HG03045 (cell line): Measurements from ENCODE around the gene ADORA2B.
"Not testable (repeated sequence)": the region's sequence is repeated elsewhere in the genome, so short reads cannot be mapped to it uniquely, and the experiment has no call there.

Source experiments
- ATAC-seq: cut with Tn5 transposase; IDR thresholded peaks from one replicate; pipeline ENCODE4 v1.9.1; 2021; ENCODE audit warnings: mild to moderate bottlenecking, moderate library complexity; ENCODE audit not compliant: unreplicated experiment

ADORA2B gene

DNA sequence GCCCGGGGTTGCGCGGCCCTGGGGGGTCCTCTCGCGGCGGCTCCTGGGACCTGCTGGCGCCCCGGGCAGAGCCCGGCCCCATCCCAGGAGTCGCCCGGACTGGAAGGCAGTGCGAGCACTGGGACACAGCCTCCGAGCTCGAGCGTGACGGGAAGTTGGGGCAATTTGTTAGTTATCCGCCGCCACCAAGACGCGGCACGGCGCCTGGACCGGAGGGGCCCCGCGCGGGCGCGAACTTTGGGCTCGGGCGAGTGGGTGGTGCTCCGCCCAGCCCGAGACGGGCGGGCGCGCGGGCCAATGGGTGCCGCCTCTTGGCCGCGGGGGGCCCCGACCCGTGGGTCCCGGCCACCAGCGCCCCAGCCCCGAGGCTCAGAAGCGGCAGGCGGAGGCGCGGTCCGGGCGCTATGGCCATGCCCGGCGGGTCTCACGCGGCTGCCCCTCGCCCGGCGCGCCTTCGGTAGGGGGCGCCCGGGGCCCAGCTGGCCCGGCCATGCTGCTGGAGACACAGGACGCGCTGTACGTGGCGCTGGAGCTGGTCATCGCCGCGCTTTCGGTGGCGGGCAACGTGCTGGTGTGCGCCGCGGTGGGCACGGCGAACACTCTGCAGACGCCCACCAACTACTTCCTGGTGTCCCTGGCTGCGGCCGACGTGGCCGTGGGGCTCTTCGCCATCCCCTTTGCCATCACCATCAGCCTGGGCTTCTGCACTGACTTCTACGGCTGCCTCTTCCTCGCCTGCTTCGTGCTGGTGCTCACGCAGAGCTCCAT is at the start of gene ADORA2B:
Gene ADORA2B (plus strand): TSS at position 372 of the 768 bp plus-strand sequence. CDS start 119 bp downstream, at position 491.
- ATAC-seq: no peak

DNA sequence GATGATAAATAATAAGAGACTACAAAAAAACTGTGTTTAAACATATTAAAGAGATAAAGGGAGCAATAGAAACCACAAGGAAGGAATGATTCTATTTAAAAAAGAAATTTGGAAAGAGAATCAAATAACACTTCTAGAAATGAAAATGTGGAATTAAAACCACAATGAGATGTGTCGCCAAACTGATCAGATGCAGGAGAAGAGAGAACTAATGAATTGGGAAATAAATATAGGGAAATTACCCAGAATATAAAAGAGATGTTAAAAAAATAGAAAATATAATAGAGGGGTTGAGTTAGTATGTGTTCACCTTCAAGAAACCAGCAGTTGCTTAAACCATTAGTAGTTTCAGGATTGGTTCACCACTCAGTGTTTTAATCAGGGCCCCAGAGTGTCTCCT is 48.7 kb upstream of the ADORA2B start:
- no peak for ATAC-seq

DNA sequence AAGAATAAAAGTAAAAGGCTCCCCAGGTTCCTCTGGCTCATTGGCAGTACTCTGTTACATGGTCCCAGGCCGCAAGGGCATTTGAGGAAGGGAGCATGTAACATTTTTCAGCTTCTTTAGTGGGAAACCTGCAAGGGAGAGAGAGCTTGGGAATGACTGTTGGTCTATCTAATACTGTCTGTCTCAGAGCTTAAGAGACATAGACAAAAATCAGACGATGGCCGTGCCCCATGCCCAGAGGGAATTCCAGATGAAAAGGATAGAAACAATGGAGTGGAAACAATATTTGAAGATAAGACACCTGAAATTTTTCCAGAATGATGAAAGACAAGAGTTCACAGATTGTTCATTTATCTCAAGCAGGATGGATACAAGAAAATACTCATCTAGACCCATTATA is 48.1 kb upstream of the ADORA2B start:
- ATAC-seq: no peak

DNA sequence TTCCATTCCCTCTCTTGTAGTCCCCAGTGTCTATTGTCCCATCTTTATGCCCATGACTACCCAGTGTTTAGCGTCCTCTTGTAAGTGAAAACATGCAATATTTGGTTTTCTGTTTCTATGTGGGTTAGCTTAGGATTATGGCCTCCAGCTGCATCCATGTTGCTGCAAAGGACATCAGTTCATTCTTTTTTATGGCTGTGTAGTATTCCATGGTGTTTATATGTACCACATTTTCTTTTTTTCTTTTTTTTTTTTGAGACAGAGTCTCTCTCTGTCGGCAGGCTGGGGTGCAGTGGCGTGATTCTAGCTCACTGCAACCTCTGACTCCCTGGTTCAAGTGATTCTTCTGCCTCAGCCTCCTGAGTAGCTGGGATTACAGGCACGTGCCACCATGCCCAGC is 45.3 kb upstream of the ADORA2B start:
- not testable (repeated sequence) for ATAC-seq

DNA sequence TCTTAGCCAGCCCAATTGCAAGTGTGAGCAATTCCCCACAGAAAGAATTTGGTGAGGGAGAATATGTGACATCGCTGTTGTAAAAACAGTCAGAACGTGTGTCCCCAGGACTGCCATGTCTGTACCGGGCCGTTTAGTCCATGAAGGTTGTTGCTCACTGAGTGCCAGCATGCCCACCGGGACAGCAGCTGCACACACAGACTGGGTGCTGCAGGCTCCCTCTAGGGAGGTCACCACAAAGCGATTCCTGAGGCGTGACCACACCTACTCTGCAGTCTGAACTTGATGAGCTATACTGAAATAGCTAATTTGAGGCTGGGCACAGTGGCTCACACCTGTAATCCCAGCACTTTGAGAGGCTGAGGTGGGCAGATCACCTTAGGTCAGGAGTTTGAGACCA is 44.1 kb upstream of the ADORA2B start:
- no peak for ATAC-seq

DNA sequence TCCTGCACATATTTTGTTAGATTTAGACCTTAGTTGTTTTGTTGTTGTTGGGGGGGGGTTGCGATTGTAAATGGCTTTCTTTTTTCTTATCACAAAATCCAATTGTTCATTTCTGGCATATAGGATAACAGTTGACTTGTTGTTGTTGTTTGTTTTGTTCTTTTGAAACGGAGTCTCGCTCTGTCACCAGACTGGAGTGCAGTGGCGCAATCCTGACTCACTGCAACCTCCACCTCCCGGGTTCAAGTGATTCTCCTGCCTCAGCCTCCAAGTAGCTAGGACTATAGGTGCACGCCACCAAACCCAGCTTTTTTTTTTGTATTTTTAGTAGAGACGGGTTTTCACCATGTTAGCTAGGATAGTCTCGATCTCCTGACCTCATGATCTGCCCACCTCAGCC is 39.7 kb upstream of the ADORA2B start:
- ATAC-seq: not testable (repeated sequence)

DNA sequence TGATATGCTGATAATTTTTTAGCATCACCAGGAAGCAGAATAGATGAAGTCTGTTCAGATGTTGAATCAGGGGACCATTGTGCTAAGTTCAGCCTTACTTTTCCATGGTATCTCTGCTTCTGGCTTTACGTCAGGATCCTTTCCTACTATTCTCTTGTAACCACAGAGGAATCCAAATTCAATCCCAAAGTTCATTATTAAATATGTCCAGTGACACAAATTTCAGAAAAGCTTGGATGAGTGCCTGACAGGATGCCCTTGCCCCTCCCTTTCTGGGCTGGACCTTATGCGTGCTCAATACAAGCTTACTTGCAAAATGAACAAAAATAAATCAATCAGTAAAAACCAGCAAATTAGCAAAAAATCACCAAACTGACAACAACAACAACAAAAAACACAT is 37.6 kb upstream of the ADORA2B start:
- ATAC-seq: no peak

DNA sequence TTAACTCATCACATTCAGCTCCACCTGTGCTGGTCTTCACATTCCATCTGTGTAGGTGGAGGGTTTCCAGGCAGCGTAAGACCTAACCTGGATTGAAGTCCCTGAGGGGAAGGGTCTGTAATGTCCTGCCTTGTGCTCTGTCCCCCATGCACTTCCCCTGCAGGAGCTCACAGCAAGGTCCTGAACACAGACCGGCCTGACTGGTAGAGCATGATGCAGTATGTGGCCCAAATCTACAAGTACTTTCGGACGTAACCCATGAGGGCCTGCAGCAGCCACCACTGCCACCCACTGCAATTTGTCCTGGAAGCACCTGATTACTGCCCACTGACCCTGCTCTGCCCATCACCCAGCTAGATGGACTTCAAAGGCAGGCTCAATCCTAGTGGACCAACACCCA is 36.6 kb upstream of the ADORA2B start:
- no peak for ATAC-seq

DNA sequence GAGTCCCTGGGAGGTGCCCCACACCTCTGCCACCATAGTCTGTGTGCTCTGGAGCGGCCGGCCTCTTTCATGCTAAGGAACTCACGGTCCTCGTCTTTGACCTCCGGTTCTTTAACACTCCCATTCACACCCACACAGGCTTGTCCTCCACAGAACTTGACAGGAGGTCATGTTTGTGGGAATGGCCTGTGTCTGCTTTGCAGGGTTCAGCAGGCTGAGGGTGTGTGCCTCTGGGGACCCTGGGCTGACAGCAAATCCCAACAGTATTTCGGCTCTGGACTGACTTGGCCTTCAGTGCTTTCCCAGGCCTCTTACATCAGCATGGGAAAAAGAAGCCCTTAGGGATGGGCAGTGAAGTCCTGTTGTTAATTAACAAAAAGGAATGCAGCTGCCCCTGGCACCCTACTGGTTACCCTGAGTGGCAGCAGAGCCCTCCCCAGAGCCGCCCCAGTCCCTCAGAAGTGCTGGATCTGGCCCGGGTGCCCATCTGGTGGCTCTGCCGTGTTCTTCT is 35.4 kb upstream of the ADORA2B start:
- ATAC-seq: no peak

DNA sequence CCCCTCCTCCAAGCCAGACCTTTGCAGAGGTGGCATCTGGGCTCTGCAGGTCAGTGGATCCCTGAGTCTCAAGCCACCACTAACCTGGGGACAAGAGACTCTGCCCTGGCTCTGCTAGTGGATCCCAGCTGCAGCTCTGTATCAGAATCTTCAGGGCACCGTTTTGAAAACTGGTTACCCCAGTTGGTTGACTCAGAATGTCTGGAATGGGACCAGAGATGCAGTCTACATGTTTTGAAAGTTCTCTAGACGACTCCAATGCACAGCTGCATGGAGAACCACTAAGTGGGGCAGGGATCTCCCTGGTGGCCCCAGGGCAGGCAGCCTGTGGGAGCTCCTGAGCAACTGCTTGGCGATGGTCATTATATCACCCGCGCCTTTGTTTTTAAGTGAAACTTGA is 34.1 kb upstream of the ADORA2B start:
- ATAC-seq: no peak

DNA sequence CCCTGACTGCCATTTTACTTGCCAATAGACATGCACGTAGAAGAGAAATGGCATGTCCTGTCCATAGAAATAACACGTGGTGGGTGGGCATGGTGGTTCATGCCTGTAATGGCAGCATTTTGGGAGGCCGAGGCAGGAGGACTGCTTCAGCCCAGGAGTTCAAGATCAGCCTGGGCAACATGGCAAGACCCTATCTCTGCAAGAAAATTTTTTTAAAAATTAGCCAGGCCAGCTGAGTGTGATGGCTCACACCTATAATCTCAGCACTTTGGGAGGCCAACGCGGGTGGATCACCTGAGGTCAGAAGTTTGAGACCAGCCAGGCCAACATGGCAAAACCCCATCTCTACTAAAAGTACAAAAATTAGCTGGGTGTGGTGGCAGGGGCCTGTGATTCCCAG is 33.2 kb upstream of the ADORA2B start:
- ATAC-seq: not testable (repeated sequence)

DNA sequence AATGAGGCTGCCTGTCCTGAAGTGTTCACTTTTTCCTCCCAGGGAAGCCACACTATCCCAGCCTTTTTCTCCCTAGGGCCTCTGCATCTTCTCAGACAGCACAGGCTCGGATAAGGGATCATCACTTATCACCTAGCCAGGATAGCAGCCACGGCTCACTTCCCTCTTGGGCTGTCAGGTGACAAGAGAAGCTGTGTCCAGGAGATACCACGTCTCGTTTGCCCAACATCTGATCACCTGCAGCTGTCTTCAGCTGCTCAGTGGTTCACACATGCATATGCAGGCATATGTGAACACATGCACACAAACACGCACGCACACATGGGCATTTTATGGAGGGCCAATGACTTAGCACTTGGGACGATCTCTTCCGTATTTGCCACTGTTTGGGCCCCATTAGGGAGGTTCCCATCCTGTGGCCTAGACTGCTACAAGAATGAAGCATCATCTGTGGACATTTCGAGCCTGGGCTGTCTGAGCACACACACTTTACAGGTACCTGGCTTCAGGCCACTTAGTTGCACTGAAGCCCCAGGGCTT is 32.4 kb upstream of the ADORA2B start:
- ATAC-seq: no peak

DNA sequence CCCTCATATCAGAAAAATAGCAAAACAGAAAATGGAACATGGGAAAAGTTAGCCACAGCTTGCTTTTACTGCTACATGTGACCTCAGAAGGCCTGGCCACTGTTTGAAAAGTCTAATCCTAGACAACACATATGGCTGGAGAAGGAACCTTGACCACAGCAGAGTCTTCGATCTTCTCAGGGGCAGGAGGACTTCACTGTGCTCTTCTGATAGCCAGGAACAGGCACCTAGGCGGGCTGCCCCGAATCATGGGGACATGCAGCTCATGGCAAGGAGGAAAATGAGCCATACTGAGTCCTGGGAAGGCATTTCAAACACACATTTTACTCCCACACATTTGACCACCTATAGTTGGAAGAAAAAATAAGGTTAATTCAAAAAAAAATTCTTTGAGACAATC is 31.1 kb upstream of the ADORA2B start:
- no peak for ATAC-seq

DNA sequence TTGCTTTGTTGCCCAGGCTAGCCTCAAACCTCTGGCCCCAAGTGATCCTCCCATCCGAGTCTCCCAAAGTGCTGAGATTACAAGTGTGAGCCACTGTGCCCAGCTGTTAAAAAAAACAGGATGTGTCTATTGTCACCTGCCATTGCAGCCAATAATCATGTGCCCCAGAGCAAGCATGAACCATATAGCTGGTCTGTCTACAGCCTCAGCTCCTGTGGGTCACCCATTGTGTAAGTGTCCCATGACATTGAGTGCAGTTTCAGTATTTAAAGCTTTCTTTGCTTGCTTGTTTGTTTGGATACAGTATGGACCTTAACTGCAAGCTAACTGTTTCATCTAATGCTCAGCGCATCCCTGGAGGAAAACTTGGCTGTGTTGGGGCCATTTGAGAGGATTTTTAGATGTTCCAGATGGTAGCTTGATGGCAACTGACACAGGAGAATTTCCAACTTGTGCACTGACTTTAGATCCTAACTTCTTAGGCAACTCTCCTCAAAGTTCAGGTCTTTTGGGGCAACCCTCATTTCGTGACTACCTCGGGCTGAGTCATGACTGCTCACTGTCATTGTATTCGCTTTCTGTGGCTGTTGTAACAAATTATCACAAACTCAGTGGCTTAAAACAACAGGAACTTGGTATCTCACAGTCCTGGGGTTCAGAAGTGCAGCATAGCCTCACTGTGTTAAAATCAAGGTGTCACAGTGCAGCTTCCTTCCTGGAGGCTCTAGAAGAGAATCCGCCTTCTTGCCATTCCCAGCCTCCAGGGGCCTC is 30.3 kb upstream of the ADORA2B start:
- ATAC-seq: no peak

DNA sequence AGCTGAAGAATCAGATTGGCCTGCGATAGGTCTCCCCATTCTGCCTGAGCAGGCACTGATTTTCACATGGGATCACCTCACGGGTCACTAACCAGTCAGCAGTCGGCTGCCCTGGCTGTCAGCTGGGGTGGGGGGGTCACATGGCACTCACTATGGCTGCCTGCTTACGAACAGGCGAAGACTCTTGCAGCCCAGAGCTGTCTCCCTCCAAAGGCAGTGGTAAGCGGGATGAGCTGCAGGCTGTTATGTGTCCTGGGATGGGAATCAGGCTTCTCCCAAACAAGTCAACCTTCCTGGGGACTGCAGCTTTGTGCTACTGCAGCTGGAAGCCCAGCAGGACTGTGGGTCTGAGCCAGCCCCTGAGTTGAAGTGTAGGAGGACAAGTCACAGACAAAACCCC is 29.0 kb upstream of the ADORA2B start:
- ATAC-seq: no peak

DNA sequence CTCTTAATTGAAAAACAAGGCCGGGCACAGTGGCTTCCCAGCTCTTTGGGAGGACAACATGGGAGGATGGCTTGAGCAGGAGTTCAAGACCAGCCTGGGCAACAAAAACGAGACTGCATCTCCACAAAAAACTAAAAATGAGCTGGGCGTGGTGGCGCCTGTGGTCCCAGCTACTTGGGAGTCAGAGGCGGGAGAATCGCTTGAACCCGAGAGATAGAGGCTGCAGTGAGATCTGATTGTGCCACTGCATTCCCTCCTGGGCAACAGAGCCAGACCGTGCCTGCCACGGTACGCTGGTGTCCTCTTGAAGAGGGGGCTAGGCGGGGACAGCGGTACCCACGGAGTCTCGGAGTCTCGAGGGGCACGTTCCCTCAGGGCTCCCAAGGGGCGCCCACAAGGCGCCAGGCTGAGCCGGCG is 27.9 kb upstream of the ADORA2B start:
- no peak for ATAC-seq

DNA sequence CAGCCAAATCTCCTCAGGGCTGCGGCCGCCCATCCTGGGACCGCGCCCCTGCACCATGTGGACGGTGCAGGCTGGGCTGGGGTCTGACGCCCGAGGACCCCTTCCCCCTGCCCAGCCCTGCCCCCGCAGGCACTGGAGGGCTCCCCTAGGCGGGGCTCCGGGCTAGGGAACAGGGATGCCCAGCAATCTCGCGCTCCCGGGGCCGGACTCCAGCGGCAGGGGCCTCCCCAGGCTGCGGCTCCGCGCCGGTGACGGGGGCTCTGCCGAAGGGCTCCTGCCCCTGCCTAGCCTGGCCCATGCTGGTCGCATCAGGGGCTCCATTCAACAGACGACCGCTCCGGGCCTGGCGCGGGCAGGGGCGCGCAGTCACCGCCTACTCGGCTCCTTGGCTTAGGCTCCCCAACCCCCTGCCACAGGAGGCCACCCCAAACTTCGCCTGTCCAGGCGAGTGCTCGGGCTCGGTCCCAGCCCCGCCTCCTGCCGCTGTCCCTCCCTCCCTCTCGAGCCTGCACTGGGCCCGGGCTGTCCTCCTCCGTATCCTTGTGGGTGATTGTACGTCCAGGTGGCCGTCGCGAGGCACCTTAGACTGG is 27.4 kb upstream of the ADORA2B start:
- no peak for ATAC-seq

DNA sequence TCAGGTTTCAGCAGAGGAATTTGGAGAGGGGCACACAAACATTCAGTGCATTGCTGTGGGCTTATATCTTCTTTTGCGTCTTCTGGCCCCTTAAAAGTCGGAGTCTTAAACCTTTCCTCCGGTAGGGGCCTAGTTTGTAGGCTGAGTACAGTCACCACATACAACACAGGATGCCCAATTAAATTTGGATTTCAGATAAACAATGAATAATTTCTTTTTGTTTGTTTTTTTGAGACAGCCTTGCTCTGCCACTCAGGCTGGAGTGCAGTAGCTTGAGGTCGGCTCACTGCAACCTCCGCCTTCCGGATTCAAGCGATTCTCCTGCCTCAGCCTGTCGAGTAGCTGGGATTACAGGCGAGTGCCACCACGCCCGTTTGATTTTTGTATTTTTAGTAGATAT is 26.7 kb upstream of the ADORA2B start:
- no peak for ATAC-seq

DNA sequence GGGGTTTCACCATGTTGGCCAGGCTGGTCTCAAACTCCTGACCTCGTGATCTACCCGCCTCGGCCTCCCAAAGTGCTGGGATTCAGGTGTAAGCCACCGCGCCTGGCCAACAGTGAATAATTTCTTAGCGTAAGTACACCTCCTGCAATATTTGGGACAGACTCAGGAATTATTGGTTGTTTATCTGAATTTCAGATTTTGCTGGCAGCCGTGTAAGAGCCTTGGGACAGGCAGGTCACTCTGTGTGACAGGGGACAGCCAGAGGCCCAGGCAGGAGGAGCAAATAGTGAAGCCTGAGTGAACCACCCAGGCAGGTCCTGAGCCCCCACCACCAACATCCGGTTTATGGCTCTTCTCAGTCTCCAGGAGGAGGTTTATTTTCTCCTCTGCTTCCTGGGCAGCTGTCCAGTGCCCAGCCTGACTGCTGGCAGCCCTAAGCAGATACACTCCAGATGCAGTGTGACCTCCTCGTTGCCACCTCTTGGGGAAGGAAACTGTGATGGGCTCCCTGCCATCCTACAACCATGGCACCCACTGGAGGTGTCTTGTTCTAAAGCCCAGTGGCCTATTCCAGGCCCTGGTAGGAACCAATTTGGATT is 26.2 kb upstream of the ADORA2B start:
- ATAC-seq: no peak

DNA sequence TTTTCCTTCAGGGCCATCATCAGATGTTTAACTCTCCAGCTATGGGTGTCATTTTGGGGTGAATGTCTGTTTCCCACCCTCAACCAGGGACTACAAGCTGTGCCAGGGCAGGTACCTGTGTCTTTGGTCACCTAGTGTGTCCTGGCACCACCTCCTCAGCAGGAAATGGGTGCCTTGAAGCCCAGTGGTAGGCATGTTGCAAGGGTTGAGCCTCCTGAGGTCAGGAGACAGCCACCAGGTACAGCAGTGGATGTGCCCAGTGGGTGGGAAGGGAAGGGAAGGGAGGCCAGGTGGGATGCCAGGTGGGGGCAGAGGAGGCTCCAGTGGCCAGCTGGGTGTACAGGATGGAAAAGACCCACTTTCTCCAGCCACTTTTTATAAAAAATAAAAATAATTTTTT is 25.5 kb upstream of the ADORA2B start:
- no peak for ATAC-seq

DNA sequence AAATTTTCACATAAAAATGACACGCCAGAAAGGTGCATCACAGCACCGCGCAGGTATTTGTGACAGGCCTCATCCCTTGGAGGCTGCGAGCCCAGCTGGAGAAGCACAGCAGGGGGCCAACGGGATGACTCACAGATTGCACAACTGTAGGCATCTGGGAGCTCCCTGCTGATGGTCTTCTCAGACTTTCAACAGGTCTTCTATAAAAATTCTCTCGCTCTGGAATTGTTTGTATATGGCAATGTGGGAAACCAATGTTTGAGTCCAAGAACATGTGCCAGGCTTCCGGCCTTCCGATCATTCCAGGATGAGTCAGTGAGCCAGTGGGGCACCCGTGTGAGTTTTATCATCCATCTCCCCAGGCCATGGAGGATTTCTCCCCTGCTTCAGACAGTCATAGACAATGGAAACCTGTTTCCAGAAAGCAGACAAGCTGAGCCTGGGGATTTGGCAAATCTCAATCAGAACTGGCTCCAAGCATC is 24.1 kb upstream of the ADORA2B start:
- ATAC-seq: no peak
